NOMO-1 treated with dmso at 0.1 percent for 144 hours (cell line): ENCODE measurements around the gene ZBTB7C.

ENCODE experiments used
- DNase-seq: peaks from one replicate; lab custom pipeline; 2025; ENCODE audit not compliant: unreplicated experiment; lab: John Stamatoyannopoulos, UW

Gene ZBTB7C

GRCh38 chr18:47981830-47982229 lies 427.4 kb downstream of the ZBTB7C start:
- no peak for DNase-seq

GRCh38 chr18:47981320-47981719 lies 427.9 kb downstream of the ZBTB7C start:
- DNase-seq, result no peak

- no peak for DNase-seq
Observed at GRCh38 chr18:47979611-47980200, 429.5 kb downstream of the ZBTB7C start.

- no peak for DNase-seq
Observed at GRCh38 chr18:47978603-47979002, 430.6 kb downstream of the ZBTB7C start.

- DNase-seq, result no peak
Observed at GRCh38 chr18:47978141-47978540, 431.0 kb downstream of the ZBTB7C start.
